HAP-1 (cell line): ENCODE data around the gene CFAP20DC.
"Not testable (repeated sequence)": the region's sequence is repeated elsewhere in the genome, so short reads cannot be mapped to it uniquely, and the experiment has no call there.

ENCODE experiments used
- DNase-seq, 2 experiments: peaks; one replicate each; pipeline ENCODE4 v3.0.0-alpha.2; 2016 to 2020; ENCODE audit warnings: low spot score in 2 of 2
- H3K27me3 ChIP-seq: fragments of 250-450 bp; sonication (Bioruptor Pico); 2 replicates; pipeline ENCODE4 v1.5.1; 2020; ENCODE audit warnings: low read depth, mild to moderate bottlenecking, moderate library complexity
- H3K36me3 ChIP-seq: fragments of 250-450 bp; sonication (Bioruptor Pico); replicated peaks from 2 replicates; pipeline ENCODE4 v1.5.1; 2020; ENCODE audit warnings: mild to moderate bottlenecking
- H3K4me1 ChIP-seq: fragments of 250-450 bp; sonication (Bioruptor Pico); 2 replicates; pipeline ENCODE4 v1.5.1; 2020; ENCODE audit warnings: mild to moderate bottlenecking
- H3K4me3 ChIP-seq: fragments of 250-450 bp; sonication (Bioruptor Pico); 2 replicates; pipeline ENCODE4 v1.5.1; 2020; ENCODE audit warnings: mild to moderate bottlenecking, moderate library complexity
- H3K9me3 ChIP-seq: fragments of 250-450 bp; sonication (Bioruptor Pico); 2 replicates; pipeline ENCODE4 v1.5.1; 2020; ENCODE audit warnings: mild to moderate bottlenecking, moderate library complexity
- in situ Hi-C: fragments of 300-500 bp; cut with MboI; formaldehyde crosslinking; loops from 3 replicates; pipeline ENCODE4 v1.14.3; 2020; ENCODE audit warnings: low sequenced_read_pairs, inconsistent platforms, mixed read lengths

The CFAP20DC gene

GRCh38 chr3:58864480-58864879, 185.3 kb downstream of the CFAP20DC start:
- Histone ChIP-seq H3K9me3 (no peaks in the 10 kb centered on the region), H3K27me3 (no peaks in the 10 kb centered on the region), H3K36me3 (no peaks in the 10 kb centered on the region), H3K4me3 (no peak overlapping the region), H3K4me1 (peaks cover 19% of the 10 kb centered on the region)
- in situ Hi-C loops, result no loop called here
- DNase-seq, result no peak

- no peak overlapping the region for H3K4me3 ChIP-seq
These were observed 186.6 kb downstream of the CFAP20DC start for GRCh38 chr3:58863206-58863605.

GRCh38 chr3:58861551-58861950, 188.3 kb downstream of the CFAP20DC start:
- Histone ChIP-seq H3K4me1 (peaks cover 7% of the 10 kb centered on the region), H3K27me3 (no peaks in the 10 kb centered on the region), H3K36me3 (no peaks in the 10 kb centered on the region), H3K4me3 (no peak overlapping the region), H3K9me3 (no peaks in the 10 kb centered on the region)
- in situ Hi-C loops, result no loop called here
- no peak for DNase-seq

More at GRCh38 chr3:58863206-58863605, 186.6 kb downstream of the CFAP20DC start:
- in situ Hi-C loops, result no loop called here
- H3K36me3 ChIP-seq, result no peaks in the 10 kb centered on the region
- H3K9me3 ChIP-seq, result no peaks in the 10 kb centered on the region
- H3K27me3 ChIP-seq, result no peaks in the 10 kb centered on the region
- no peak for DNase-seq
- H3K4me1 ChIP-seq, result peaks cover 19% of the 10 kb centered on the region

- Histone ChIP-seq H3K36me3 (no peaks in the 10 kb centered on the region), H3K4me3 (no peak overlapping the region), H3K9me3 (no peaks in the 10 kb centered on the region), H3K4me1 (no peaks in the 10 kb centered on the region), H3K27me3 (no peaks in the 10 kb centered on the region)
- no peak for DNase-seq
- in situ Hi-C loops, result no loop called here
These were observed 191.7 kb downstream of the CFAP20DC start for GRCh38 chr3:58858126-58858525.

GRCh38 chr3:58857402-58857801, 192.4 kb downstream of the CFAP20DC start:
- no peak overlapping the region for H3K4me3 ChIP-seq
- in situ Hi-C loops, result no loop called here
- H3K27me3 ChIP-seq, result no peaks in the 10 kb centered on the region
- no peaks in the 10 kb centered on the region for H3K36me3 ChIP-seq
- H3K9me3 ChIP-seq, result no peaks in the 10 kb centered on the region
- H3K4me1 ChIP-seq, result no peaks in the 10 kb centered on the region
- no peak for DNase-seq

GRCh38 chr3:58848826-58849225, 201.0 kb downstream of the CFAP20DC start:
- no peak overlapping the region for H3K4me3 ChIP-seq
- no peak for DNase-seq
- no peaks in the 10 kb centered on the region for H3K27me3 ChIP-seq
- no peaks in the 10 kb centered on the region for H3K9me3 ChIP-seq
- no peaks in the 10 kb centered on the region for H3K4me1 ChIP-seq
- no peaks in the 10 kb centered on the region for H3K36me3 ChIP-seq
- in situ Hi-C loops, result no loop called here

GRCh38 chr3:58842050-58842747, 207.6 kb downstream of the CFAP20DC start:
- in situ Hi-C loops, H3K36me3 ChIP-seq, H3K9me3 ChIP-seq, H3K27me3 ChIP-seq, H3K4me3 ChIP-seq, H3K4me1 ChIP-seq: not testable (repeated sequence)
- DNase-seq, result peak in 1 of 2 experiments; percentile 14

- no peak for DNase-seq
- no peaks in the 10 kb centered on the region for H3K9me3 ChIP-seq
- in situ Hi-C loops, result no loop called here
These were observed 208.9 kb downstream of the CFAP20DC start for GRCh38 chr3:58840949-58841348.

GRCh38 chr3:58839964-58840363, 209.9 kb downstream of the CFAP20DC start:
- Histone ChIP-seq H3K27me3 (no peaks in the 10 kb centered on the region), H3K36me3 (no peaks in the 10 kb centered on the region), H3K9me3 (no peaks in the 10 kb centered on the region), H3K4me1 (no peaks in the 10 kb centered on the region), H3K4me3 (no peak overlapping the region)
- DNase-seq, result no peak
- in situ Hi-C loops, result no loop called here

More at GRCh38 chr3:58840949-58841348, 208.9 kb downstream of the CFAP20DC start:
- Histone ChIP-seq H3K27me3 (no peaks in the 10 kb centered on the region), H3K4me3 (no peak overlapping the region), H3K4me1 (no peaks in the 10 kb centered on the region), H3K36me3 (no peaks in the 10 kb centered on the region)

- DNase-seq, result no peak
- H3K4me1 ChIP-seq, result no peaks in the 10 kb centered on the region
- no peaks in the 10 kb centered on the region for H3K9me3 ChIP-seq
- H3K27me3 ChIP-seq, result no peaks in the 10 kb centered on the region
- H3K36me3 ChIP-seq, result no peaks in the 10 kb centered on the region
- no peak overlapping the region for H3K4me3 ChIP-seq
- in situ Hi-C loops, result no loop called here
These were observed 210.6 kb downstream of the CFAP20DC start for GRCh38 chr3:58839187-58839586.

GRCh38 chr3:58837856-58838255, 212.0 kb downstream of the CFAP20DC start:
- no peaks in the 10 kb centered on the region for H3K36me3 ChIP-seq

GRCh38 chr3:58837141-58837843, 212.5 kb downstream of the CFAP20DC start:
- no peak for DNase-seq
- Histone ChIP-seq H3K27me3 (no peaks in the 10 kb centered on the region), H3K4me1 (no peaks in the 10 kb centered on the region), H3K36me3 (no peaks in the 10 kb centered on the region), H3K4me3 (no peak overlapping the region), H3K9me3 (no peaks in the 10 kb centered on the region)
- in situ Hi-C loops, result no loop called here

More at GRCh38 chr3:58837856-58838255, 212.0 kb downstream of the CFAP20DC start:
- no peak for DNase-seq
- in situ Hi-C loops, result no loop called here
- Histone ChIP-seq H3K27me3 (no peaks in the 10 kb centered on the region), H3K4me1 (no peaks in the 10 kb centered on the region), H3K9me3 (no peaks in the 10 kb centered on the region), H3K4me3 (no peak overlapping the region)

- Histone ChIP-seq H3K9me3 (no peaks in the 10 kb centered on the region), H3K4me3 (no peak overlapping the region), H3K36me3 (no peaks in the 10 kb centered on the region), H3K4me1 (no peaks in the 10 kb centered on the region), H3K27me3 (no peaks in the 10 kb centered on the region)
- DNase-seq, result no peak
- in situ Hi-C loops, result no loop called here
These were observed 214.7 kb downstream of the CFAP20DC start for GRCh38 chr3:58835086-58835485.

GRCh38 chr3:58833491-58833890, 216.3 kb downstream of the CFAP20DC start:
- H3K4me1 ChIP-seq, result no peaks in the 10 kb centered on the region
- DNase-seq, result no peak
- no peaks in the 10 kb centered on the region for H3K27me3 ChIP-seq
- no peaks in the 10 kb centered on the region for H3K9me3 ChIP-seq
- H3K36me3 ChIP-seq, result no peaks in the 10 kb centered on the region
- no peak overlapping the region for H3K4me3 ChIP-seq
- in situ Hi-C loops, result no loop called here
